ENCODE data around the gene HEATR9.

- TF ChIP-seq POLR2A (IDR thresholded peaks at IDR 0.05) (no peak), CTCF (IDR thresholded peaks at IDR 0.05) (no peak)
Measured at GRCh38 chr17:35901631-35902175, 33.0 kb upstream of the HEATR9 start.

Measured in esophagus squamous epithelium (tissue), 4 donors.